Measurements from ENCODE around the gene ZNF205.

- TF ChIP-seq POLR2AphosphoS5 (IDR thresholded peaks at IDR 0.05) (no peak), CTCF (IDR thresholded peaks at IDR 0.05) (no peak)
These were observed 29.5 kb downstream of the ZNF205 start for GRCh38 chr16:3141781-3142311.

Data from prostate gland (tissue), 2 donors.